Right lung (tissue), 5 donors: ENCODE data around the gene TXNL4A. TPM values are rescaled to one million over a fixed set of nuclear protein-coding genes. Genes with fewer than 3 reads are reported as not detected.
"Not testable (repeated sequence)": the region's sequence is repeated elsewhere in the genome, so short reads cannot be mapped to it uniquely, and the experiment has no call there.

ENCODE experiments used
- DNase-seq, 2 donors: peaks; one replicate each; pipeline ENCODE4 v3.0.0-alpha.2; 2013
- polyA plus RNA-seq, 5 donors: library from polyadenylated mRNA; unstranded; fragments of 120-200 nt; gene quantifications; one replicate each; pipeline versions ENCODE4 v1.2.1 to v1.2.3, GENCODE V29; 2013; ENCODE audit warnings: inconsistent platforms in 1 of 5, low replicate concordance in 1 of 5; ENCODE audit not compliant: insufficient read length in 5 of 5, insufficient read depth in 1 of 5

Gene TXNL4A
- polyA plus RNA-seq, 5 donors, result 62.8 to 72.2 (median 64.1) TPM

DNA sequence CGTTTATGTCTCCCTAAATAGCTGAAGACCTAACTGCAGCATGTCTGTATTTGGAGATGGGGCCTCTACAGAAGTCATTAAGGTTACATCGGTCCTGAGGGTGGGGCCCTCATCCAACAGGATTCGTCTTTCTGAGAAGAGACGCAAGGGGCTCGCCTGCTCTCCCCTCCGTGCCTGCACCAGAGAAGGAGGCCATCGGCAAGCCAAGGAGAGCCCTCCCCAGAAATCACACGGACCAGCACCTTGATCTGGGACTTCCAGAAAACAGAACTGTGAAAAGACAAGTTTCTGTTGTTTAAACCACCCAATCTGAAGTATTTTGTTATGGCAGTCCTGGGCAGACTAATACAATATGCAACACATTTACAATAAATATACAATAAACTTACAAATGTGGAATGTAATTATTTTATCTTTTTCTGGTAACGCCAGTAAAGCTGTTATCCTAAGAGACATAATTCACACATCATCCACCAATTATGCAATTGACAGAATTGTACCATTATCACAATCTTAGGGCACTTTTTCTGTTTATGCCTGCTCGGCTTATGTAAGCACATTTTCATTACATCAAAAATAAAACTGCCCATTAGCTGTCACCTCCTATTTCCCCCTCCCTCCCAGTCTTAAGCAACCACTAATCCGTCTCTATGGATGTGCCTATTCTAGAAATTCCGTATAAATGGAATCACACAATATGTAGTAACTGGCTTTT, 17.8 kb downstream of the TXNL4A start:
- no peak for DNase-seq

DNA sequence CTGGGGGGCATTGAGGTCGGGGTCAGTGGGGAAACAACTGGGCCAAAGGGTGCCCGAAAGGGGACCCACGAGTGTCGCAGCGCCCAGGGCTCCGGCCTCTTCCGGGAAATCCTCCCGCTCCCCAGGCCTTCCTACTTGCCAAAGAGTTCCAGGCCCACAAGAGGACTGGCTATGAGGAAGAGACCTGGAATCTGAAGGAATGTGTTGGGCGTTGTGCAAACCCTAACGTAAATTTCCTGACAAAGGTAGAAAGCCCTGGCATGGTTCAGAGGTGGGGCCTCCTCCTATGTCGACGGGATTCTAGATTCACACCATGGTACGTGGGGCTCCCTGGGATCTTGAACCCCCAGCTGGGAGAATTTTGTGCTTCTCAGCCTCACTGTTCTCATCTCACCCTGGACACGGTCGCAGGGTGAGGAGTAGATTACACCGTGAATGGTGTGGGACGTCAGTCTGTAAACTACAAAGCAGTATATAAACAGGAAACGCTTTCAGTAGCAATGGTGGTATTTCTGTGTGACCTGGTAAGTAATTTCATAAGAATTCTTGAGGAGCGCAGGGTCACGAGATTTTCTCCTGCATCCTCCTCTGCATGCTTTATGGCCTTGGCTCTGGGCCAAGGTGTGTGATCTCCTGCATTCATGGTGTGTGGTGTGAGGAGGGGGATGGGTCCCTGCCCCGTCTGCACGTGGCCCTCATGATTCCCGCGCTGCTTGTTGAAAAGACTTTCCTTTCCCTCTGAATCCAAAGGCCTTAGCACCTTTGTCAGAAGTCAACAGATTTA, 23.1 kb downstream of the TXNL4A start:
- DNase-seq, result peak in 1 of 2 donors; percentile 55

DNA sequence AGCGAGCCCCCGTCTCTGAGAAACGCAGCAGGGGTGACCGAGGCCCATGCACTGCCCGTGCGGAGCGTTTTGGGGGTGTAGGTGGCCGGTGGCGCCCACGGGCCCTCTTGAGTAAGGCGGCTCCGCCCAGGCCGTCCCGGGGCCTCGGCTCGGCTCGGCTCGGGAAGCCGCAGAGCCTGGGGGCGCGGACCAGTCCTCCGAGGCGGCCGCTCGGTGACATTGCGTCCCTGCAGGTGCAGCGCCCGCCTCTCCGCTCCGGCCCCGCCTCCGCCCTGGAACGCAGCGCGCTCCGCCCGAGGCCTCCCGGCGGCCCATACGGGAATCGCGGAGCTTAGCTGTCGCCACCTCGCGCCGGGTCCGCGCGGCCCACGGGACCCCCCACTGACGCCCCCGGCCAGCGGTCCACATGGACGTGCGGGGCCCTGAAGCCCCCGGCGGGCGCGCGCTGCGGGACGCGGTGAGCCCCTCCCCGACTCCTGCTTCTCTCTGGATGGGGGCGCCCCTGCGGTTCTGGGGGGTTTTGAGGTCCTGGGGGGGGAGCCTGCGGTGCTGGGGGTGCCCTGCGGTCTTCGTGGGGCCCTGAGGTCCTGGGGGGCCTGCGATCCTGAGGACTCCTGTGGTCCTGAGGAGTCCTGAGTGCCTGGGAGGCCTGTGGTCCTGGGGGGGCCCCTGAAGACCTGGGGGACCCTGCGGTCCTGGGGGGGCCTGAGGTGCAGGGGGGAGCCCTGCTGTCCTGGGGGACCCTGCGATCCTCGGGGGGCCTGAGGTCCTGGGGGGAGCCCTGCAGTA, 23.8 kb downstream of the TXNL4A start, which contains the start of gene HSBP1L1:
Gene HSBP1L1 (plus strand): TSS at position 314 of the 789 bp plus-strand sequence. CDS start 93 bp downstream, at position 407.
- peak in 1 of 2 donors; percentile 55 for DNase-seq

DNA sequence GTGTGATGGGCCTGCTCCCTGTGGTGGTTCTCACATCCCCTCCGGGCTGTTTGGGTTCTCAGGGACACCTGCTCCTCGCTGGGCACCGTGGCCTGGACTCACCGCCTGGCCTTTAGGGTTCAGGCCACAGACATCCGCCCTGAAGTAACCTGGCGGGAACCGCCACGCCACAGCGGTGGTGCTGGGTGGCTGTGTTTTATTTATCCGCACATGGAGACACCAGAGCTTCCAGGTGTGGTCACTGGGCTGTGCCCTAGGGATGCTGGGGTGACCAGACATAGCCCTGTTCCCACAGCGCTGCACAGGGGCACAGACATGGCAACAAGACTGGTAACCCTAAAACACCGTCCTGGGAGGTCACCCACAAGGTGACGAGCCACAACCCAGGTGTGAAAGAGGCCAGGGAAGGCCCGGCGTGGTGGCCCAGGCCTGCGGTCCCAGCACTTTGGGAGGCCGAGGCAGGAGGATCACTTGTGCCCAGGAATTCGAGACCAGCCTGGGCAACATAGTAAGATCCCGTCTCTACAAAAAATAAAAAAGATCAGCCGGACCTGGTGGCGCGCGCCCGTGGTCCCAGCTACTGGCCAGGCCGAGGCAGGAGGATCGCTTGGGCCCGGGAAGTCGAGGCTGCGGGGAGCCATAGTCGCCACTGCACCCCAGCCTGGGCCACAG, 24.6 kb downstream of the TXNL4A start:
- no peak for DNase-seq

DNA sequence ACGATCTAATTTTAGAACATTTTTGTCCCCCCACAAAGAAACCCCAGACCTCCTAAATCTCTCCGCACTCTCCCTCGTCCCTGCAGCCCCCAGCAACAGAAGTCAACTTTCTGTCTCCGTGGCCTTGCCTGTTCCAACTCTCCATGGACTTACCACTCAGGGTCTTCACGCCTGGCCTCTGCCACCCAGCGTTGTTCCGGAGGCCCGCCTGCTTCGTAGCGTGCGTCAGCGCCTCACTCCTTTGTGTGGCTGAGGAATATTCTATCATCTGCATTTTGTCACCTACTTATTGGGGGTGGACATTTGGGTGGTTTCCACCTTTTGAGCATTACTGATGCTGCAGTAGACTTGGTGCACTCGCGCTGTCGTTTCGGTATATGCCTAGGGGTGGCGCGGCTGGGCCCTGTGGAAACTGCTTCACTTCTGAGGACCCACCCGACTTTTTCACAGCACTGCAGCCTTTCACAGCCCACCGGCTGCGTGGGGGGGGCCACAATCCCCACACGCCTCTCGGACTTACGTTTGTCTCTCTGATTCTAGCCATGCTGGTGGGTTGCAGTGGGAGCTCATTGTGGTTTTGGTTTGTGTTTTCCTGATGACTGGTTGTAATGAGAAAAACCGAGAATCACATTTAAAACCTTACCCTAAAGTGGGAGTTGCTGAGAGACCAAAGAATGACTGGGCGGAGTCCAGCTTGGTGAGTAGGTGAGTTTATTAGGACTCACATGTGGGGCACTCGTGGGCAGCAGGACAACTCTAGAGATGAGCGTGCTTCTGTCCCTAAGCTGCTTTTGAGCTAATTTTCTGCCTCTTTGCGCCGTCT, 25.3 kb downstream of the TXNL4A start:
- DNase-seq, result no peak

DNA sequence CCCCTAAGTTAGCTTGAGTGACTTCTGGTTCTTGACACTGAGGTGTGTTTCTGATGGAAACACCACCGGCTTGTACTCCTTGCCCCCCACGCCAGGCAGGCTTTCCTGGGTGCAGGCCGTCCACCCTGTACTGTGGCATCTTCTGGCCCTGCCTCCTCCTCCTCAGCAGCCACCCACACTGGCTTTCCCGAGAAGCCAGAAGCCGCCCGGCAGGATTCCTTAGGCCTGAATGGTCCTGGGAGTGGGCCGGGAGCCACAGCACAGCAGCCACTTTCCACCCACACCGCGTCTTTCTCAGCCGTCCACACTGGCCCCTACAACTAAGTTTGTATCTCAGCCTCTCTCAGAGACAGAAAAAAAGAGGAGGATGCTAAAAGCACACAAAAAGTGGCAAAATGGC, 26.1 kb downstream of the TXNL4A start:
- DNase-seq, result no peak

DNA sequence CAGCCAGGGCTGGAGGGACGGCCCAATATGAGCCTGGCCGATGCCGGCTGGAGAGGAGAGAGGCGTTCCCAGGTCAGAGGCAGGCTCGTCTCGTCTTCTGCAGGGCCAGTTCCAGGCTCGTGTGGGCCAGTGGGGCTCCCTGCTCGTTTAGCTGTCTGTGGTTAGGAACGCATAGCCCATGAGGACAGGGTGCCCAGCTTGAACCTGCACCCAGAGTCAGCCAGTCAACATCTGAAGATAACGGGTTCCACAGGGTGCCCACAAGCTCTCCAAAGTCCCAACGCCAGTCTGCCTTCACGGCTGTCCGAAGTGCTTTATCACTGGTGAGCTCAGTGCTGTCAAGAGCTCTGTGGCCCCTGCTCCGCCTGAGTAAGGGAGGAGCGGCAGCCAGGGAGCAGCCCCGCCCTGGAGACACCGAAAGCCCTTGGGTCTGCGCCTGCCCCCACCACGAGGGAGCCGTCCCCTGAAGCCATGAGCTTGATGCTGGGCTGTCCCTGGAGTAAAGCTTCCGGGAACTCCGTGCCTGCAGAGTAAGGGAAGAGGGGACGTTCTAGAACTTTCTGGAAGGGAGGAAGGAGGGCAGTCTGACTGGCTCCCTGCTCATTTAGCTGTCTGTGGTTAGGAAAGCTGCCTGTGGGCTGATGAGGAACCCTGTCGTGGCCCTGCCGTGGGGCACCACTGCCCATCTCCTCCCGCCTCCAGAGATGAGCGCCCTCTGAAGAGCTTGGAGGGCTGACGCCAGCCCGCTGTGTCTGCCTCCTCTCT, 26.7 kb downstream of the TXNL4A start:
- no peak for DNase-seq

DNA sequence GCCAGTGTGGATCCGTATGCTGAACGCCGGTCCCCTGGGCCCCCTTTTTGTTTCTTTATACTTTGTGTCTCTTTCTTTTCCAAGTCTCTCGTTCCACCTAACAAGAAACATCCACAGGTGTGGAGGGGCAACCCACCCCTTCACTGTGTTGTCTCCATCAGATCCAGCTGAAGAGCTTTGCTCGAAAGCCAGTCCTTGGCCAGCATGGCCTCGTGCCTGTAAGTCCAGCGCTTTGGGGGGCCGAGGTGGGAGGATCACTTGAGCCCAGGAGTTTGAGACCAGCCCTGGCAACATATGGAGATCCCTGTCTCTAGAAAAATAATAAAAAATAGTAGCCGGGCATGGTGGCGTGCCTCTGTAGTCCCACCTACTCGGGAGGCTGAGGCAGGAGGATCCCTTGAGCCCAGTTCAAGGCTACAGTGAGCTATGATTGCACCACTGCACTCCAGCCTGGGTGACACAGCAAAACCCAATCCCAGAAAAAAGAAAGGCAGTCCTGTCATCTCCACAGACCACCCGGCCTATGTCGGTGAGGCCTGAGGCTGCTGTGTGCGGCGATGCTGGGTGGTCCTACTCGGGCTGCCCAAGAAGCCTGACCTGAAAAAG, 27.3 kb downstream of the TXNL4A start:
- DNase-seq, result no peak

DNA sequence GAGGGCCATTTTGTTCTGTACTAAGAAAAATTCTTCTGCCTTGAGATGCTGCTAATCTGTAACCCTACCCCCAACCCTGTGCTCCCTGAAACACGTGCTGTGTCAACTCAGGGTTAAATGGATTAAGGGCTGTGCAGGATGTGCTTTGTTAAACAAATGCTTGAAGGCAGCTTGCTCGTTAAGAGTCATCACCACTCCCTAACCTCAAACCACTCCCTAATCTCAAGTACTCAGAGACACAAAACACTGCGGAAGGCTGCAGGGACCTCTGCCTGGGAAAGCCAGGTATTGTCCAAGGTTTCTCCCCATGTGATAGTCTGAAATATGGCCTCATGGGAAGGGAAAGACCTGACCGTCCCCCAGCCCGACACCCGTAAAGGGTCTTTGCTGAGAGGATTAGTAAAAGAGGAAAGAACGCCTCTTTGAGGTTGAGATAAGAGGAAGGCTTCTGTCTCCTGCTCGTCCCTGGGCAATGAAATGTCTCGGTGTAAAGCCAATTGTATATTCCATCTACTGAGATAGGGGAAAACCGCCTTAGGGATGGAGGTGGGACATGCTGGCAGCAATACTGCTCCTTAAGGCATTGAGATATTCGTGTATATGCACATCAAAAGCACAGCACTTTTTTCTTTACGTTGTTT, 28.1 kb downstream of the TXNL4A start:
- not testable (repeated sequence) for DNase-seq

DNA sequence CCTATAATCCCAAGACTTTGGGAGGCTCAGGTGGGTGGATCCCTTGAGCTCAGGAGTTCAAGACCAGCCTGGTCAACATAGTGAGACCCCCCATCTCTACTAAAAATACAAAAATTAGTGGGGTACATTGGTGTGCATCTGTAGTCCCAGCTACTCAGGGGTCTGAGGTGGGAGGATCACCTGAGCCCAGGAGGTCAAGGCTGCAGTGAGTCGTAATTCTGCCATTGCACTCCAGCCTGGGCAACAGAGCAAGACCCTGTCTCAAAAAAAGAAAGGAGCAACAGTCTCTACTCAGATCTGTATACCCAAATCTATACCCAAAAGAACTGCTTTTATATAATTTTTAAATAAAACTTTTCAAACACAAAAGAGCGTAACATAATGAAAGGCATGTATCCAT, 29.4 kb downstream of the TXNL4A start:
- DNase-seq, result no peak

DNA sequence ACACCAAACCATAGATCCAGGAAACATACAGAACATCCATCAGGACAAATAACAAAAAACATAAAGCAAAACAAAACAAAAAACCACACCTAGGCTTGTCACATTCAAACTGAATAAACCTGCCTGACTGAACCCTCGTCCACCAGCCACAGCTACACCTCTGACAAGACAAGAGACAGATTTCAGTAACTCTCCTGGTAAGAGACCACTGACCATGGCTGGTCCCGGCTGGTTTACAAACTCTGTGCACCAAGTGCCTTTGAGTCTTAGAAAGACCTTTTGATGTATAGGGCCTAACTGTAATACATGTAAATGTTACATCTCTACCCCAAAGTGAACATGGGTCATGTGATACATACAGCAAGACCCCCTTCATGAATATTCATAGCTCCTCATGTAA, 32.1 kb downstream of the TXNL4A start:
- DNase-seq, result no peak

DNA sequence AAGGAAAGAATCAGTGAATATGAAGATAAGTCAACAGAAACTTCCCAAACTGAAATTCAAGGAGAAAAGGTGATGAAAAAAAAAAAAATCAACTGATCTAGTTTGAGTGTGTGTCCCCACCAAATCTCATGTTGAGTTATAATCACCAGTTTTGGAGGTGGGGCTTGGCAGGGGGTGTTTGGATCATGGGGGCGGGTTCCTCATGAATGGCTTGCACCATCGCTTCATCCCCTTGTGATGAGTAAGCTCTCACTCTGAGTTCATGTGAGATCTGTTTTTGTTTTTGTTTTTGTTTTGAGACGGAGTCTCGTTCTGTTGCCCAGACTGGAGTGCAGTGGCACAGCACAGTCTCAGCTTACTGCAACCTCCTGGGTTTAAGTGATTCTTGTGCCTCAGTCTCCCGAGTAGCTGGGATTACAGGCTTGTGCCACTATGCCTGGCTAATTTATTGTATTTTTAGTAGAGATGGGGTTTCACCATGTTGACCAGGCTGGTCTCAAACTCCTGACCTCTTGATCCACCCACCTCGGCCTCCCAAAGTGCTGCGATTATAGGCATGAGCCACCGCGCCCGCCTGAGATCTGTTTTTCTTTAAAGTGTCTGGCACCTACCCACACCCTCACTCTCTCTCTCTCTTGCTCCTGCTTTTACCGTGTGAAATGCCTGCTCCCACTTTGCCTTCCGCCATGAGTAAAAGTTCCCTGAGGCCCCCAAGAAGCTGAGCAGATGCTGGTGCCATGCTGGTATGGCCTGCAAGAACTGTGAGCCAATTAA, 32.9 kb downstream of the TXNL4A start:
- DNase-seq, result no peak

DNA sequence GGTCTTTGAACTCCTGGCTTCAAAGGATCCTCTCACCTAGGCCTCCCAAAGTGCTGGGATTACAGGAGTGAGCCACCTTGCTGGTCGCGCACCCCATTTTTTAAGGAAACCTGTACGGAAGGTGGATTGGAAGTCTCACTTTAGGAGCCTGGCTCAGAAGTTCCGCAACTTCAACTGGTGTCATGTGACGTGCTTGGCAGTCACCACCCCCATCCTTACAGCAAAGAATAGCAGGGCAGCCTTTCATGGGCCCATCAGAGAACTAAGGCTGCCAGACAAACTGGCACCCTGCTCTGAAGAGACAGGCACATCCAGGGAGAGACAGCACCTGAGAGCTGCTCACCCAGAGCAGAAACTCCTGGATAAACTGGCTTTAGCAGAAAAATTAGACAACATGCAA, 33.6 kb downstream of the TXNL4A start:
- no peak for DNase-seq

DNA sequence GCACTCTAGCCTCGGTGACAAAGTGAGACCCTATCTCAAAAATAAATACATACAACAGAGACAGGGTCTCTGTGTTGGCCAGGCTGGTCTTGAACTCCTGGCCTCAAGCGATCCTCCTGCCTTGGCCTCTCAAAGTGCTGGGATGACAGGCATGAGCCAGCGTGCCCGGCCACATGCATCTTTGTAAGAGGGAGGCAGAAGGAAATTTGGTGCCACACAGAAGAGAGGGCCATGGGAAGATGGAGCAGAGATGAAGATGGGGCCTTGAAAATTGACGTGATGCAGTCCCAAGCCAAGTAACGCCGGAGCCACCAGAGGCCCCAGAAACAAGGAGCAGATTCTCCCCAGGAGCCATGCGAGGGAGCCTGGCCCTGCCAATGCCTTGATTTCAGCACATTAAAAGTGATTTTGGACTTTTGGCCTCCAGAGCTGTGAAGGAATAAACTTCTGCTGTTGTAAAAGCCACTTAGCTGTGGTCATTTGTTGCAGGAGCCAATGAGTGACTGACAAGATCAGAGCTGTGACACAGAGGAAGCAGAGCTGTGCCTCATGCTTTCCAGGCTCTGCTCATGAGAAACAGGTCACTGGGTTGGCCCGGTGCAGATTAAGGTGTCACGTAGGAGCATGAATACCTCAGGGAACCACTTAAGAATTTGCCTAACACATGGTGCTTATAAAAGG, 34.3 kb downstream of the TXNL4A start:
- DNase-seq, result peak in 1 of 2 donors; percentile 34

DNA sequence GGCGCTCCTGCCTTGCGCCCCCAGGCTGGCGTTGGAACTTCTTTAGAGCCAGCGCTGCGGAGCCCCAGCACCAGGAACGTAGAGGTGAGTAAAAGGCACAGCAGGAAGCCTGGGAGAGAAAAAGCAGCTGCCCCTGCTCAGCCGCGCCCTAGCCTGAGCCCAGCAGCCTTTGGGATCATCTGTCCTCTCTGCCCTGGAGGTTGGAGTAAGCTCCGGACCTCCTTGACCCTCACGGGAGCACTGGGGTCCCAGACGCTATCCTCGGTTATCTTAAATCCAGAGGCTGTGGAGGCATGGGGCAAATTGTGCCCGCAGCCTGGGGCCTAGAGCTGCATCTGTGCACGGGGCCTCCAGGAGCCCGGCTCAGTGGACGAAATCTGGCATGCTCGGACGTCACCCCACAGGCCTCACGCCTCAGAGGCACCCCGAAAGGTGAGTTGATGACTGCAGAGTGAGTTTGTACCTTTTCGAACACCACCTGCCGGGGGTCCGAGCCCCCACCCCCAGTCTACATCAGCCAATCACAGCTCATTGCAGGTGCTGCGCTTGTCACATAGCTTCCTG, 35.3 kb downstream of the TXNL4A start:
- no peak for DNase-seq

DNA sequence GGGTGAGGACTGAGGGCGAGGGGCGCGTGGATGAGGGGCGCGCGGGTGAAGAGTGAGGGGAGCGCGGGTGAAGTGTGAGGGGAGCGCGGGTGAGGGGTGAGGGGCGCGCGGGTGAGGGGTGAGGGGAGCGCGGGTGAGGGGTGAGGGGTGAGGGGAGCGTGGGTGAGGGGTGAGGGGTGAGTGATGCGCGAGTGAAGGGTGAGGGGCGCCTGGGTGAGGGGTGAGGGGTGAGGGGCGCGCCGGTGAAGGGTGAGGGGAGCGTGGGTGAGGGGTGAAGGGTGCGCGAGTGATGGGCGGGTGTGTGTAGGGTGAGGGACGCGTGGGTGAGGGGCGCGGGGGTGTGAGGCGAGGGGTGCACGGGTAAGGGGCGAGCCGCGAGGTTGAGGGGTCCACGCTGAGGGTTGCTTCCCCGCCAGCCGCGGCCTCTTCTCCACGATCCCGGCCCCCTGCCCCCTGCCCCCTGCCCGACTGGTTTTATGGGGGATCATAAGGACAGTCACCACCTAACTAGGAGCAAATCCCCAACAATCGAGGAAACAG, 35.8 kb downstream of the TXNL4A start:
- DNase-seq, result no peak
